ENCODE measurements around the gene TPRG1. TPM values are rescaled to one million over a fixed set of nuclear protein-coding genes. Genes with fewer than 3 reads are reported as not detected.

The TPRG1 gene
- total and polyA plus RNA-seq, 2 of the 8 experiments (the other 6 are each of a cell fraction or from before 2014, with no cell fraction given) = 0.37 to 0.47 TPM

- TF ChIP-seq CHD7 (IDR thresholded peaks at IDR 0.05; ENCODE audit: insufficient replicate concordance, low read length) (no peak), POU5F1 (IDR thresholded peaks at IDR 0.05; ENCODE audit: low read depth, low read length) (no peak), TCF12 (IDR thresholded peaks at IDR 0.05; ENCODE audit: low read depth, low read length) (no peak), FOSL1 (IDR thresholded peaks at IDR 0.05; ENCODE audit: insufficient read depth, low read depth, low read length) (no peak), TEAD4 (IDR thresholded peaks at IDR 0.05; ENCODE audit: low read depth, low read length) (no peak), CTBP2 (IDR thresholded peaks at IDR 0.05; ENCODE audit: borderline replicate concordance, insufficient read depth, insufficient read length, low read length) (no peak), RXRA (IDR thresholded peaks at IDR 0.05; ENCODE audit: insufficient read depth, low read depth, low read length) (no peak), HDAC2 (IDR thresholded peaks at IDR 0.05; ENCODE audit: borderline replicate concordance in 1 of 2, low read depth in 2 of 2, low read length in 2 of 2) (no peak), MAFK (IDR thresholded peaks at IDR 0.05; ENCODE audit: low read depth, low read length) (no peak), SIX5 (IDR thresholded peaks at IDR 0.05; ENCODE audit: low read depth, low read length) (no peak), ASH2L (IDR thresholded peaks at IDR 0.05; ENCODE audit: low read length) (no peak), SP4 (IDR thresholded peaks at IDR 0.05; ENCODE audit: low read length) (no peak), POLR2AphosphoS5 (IDR thresholded peaks at IDR 0.05; ENCODE audit: low read depth, low read length) (no peak)
Observed at GRCh38 chr3:189317911-189318310, 146.1 kb downstream of the TPRG1 start (continued).

All from H1 (cell line).